Measurements from ENCODE around the gene MAN1A2. TPM values are rescaled to one million over a fixed set of nuclear protein-coding genes. Genes with fewer than 3 reads are reported as not detected.
"Not testable (repeated sequence)": the region's sequence is repeated elsewhere in the genome, so short reads cannot be mapped to it uniquely, and the experiment has no call there.

Gene MAN1A2
- total RNA-seq, 3 donors from 2014 or later: 18.0 to 20.2 (median 18.1) TPM

- ATAC-seq (no peak), DNase-seq (no peak)
- Mint-ChIP-seq H3K4me3 (no peak overlapping the region), H3K27me3 (ENCODE audit: low read depth) (no peaks in the 10 kb centered on the region), H3K4me1 (ENCODE audit: low read depth) (no peaks in the 10 kb centered on the region), H3K36me3 (ENCODE audit: insufficient read depth) (peaks cover 42% of the 10 kb centered on the region), H3K9me3 (no peaks in the 10 kb centered on the region)
Observed at GRCh38 chr1:117466761-117467160, 99.5 kb downstream of the MAN1A2 start.

- no peak for ATAC-seq
- peaks cover 42% of the 10 kb centered on the region for H3K36me3 Mint-ChIP-seq (ENCODE audit: insufficient read depth)
- no peaks in the 10 kb centered on the region for H3K4me1 Mint-ChIP-seq (ENCODE audit: low read depth)
- H3K9me3 Mint-ChIP-seq: no peaks in the 10 kb centered on the region
- no peak for DNase-seq
- no peak overlapping the region for H3K4me3 Mint-ChIP-seq
- no peaks in the 10 kb centered on the region for H3K27me3 Mint-ChIP-seq (ENCODE audit: low read depth)
Observed at GRCh38 chr1:117467336-117467735, 100.1 kb downstream of the MAN1A2 start.

GRCh38 chr1:117473063-117473462 lies 105.8 kb downstream of the MAN1A2 start:
- Mint-ChIP-seq H3K4me1 (ENCODE audit: low read depth) (no peaks in the 10 kb centered on the region), H3K27me3 (ENCODE audit: low read depth) (no peaks in the 10 kb centered on the region), H3K9me3 (peaks cover 11% of the 10 kb centered on the region), H3K36me3 (ENCODE audit: insufficient read depth) (peaks cover 51% of the 10 kb centered on the region), H3K4me3 (no peak overlapping the region)
- DNase-seq (no peak), ATAC-seq (no peak)

- not testable (repeated sequence) for DNase-seq; ATAC-seq; H3K4me1 Mint-ChIP-seq (ENCODE audit: low read depth); H3K4me3 Mint-ChIP-seq; H3K27me3 Mint-ChIP-seq (ENCODE audit: low read depth)
- Mint-ChIP-seq H3K36me3 (ENCODE audit: insufficient read depth) (peaks cover 57% of the 10 kb centered on the region), H3K9me3 (peaks cover 11% of the 10 kb centered on the region)
Observed at GRCh38 chr1:117475495-117475894, 108.2 kb downstream of the MAN1A2 start.

GRCh38 chr1:117479086-117479485 lies 111.8 kb downstream of the MAN1A2 start:
- no peaks in the 10 kb centered on the region for H3K27me3 Mint-ChIP-seq (ENCODE audit: low read depth)
- H3K4me1 Mint-ChIP-seq (ENCODE audit: low read depth): no peaks in the 10 kb centered on the region
- no peak overlapping the region for H3K4me3 Mint-ChIP-seq
- H3K9me3 Mint-ChIP-seq: peaks cover 20% of the 10 kb centered on the region
- ATAC-seq (no peak), DNase-seq (no peak)
- peaks cover 74% of the 10 kb centered on the region for H3K36me3 Mint-ChIP-seq (ENCODE audit: insufficient read depth)

- DNase-seq (no peak), ATAC-seq (no peak)
- H3K27me3 Mint-ChIP-seq (ENCODE audit: low read depth): no peaks in the 10 kb centered on the region
Observed at GRCh38 chr1:117481410-117481809, 114.2 kb downstream of the MAN1A2 start.

GRCh38 chr1:117493906-117494305 lies 126.7 kb downstream of the MAN1A2 start:
- H3K4me1 Mint-ChIP-seq (ENCODE audit: low read depth): no peaks in the 10 kb centered on the region
- no peaks in the 10 kb centered on the region for H3K9me3 Mint-ChIP-seq
- DNase-seq (no peak), ATAC-seq (no peak)
- no peak overlapping the region for H3K4me3 Mint-ChIP-seq
- H3K36me3 Mint-ChIP-seq (ENCODE audit: insufficient read depth): peaks cover 31% of the 10 kb centered on the region
- no peaks in the 10 kb centered on the region for H3K27me3 Mint-ChIP-seq (ENCODE audit: low read depth)

More at GRCh38 chr1:117481410-117481809, 114.2 kb downstream of the MAN1A2 start:
- no peaks in the 10 kb centered on the region for H3K4me1 Mint-ChIP-seq (ENCODE audit: low read depth)
- peaks cover 58% of the 10 kb centered on the region for H3K36me3 Mint-ChIP-seq (ENCODE audit: insufficient read depth)
- no peak overlapping the region for H3K4me3 Mint-ChIP-seq
- H3K9me3 Mint-ChIP-seq: peaks cover 15% of the 10 kb centered on the region

- Mint-ChIP-seq H3K36me3 (ENCODE audit: insufficient read depth) (peaks cover 28% of the 10 kb centered on the region), H3K9me3 (no peaks in the 10 kb centered on the region), H3K4me3 (no peak overlapping the region), H3K27me3 (ENCODE audit: low read depth) (no peaks in the 10 kb centered on the region), H3K4me1 (ENCODE audit: low read depth) (no peaks in the 10 kb centered on the region)
- DNase-seq (no peak), ATAC-seq (no peak)
Observed at GRCh38 chr1:117495068-117495467, 127.8 kb downstream of the MAN1A2 start.

GRCh38 chr1:117499071-117499470 lies 131.8 kb downstream of the MAN1A2 start:
- no peaks in the 10 kb centered on the region for H3K4me1 Mint-ChIP-seq (ENCODE audit: low read depth)
- no peak for DNase-seq
- no peak for ATAC-seq
- H3K9me3 Mint-ChIP-seq: no peaks in the 10 kb centered on the region
- no peaks in the 10 kb centered on the region for H3K27me3 Mint-ChIP-seq (ENCODE audit: low read depth)
- peaks cover 22% of the 10 kb centered on the region for H3K36me3 Mint-ChIP-seq (ENCODE audit: insufficient read depth)
- H3K4me3 Mint-ChIP-seq: no peak overlapping the region

GRCh38 chr1:117500584-117500983 lies 133.3 kb downstream of the MAN1A2 start:
- Mint-ChIP-seq H3K4me1 (ENCODE audit: low read depth) (no peaks in the 10 kb centered on the region), H3K9me3 (no peaks in the 10 kb centered on the region), H3K36me3 (ENCODE audit: insufficient read depth) (peaks cover 30% of the 10 kb centered on the region), H3K27me3 (ENCODE audit: low read depth) (no peaks in the 10 kb centered on the region), H3K4me3 (no peak overlapping the region)
- DNase-seq (no peak), ATAC-seq (no peak)

GRCh38 chr1:117501281-117501680 lies 134.0 kb downstream of the MAN1A2 start:
- ATAC-seq: no peak
- H3K9me3 Mint-ChIP-seq: no peaks in the 10 kb centered on the region
- no peak overlapping the region for H3K4me3 Mint-ChIP-seq
- no peak for DNase-seq
- no peaks in the 10 kb centered on the region for H3K4me1 Mint-ChIP-seq (ENCODE audit: low read depth)
- peaks cover 28% of the 10 kb centered on the region for H3K36me3 Mint-ChIP-seq (ENCODE audit: insufficient read depth)
- H3K27me3 Mint-ChIP-seq (ENCODE audit: low read depth): no peaks in the 10 kb centered on the region

GRCh38 chr1:117511273-117511672 lies 144.0 kb downstream of the MAN1A2 start:
- no peak for ATAC-seq
- Mint-ChIP-seq H3K36me3 (ENCODE audit: insufficient read depth) (peaks cover 17% of the 10 kb centered on the region), H3K4me1 (ENCODE audit: low read depth) (no peaks in the 10 kb centered on the region), H3K27me3 (ENCODE audit: low read depth) (no peaks in the 10 kb centered on the region), H3K4me3 (no peak overlapping the region), H3K9me3 (no peaks in the 10 kb centered on the region)
- DNase-seq: no peak

- DNase-seq (no peak), ATAC-seq (no peak)
Observed at GRCh38 chr1:117512728-117513321, 145.6 kb downstream of the MAN1A2 start.

GRCh38 chr1:117523111-117523510 lies 155.9 kb downstream of the MAN1A2 start:
- Mint-ChIP-seq H3K4me3 (no peak overlapping the region), H3K36me3 (ENCODE audit: insufficient read depth) (peaks cover 10% of the 10 kb centered on the region), H3K27me3 (ENCODE audit: low read depth) (no peaks in the 10 kb centered on the region), H3K9me3 (no peaks in the 10 kb centered on the region), H3K4me1 (ENCODE audit: low read depth) (peaks cover 6% of the 10 kb centered on the region)
- DNase-seq (no peak), ATAC-seq (no peak)

More at GRCh38 chr1:117512728-117513321, 145.6 kb downstream of the MAN1A2 start:
- no peak overlapping the region for H3K4me3 Mint-ChIP-seq
- H3K9me3 Mint-ChIP-seq: no peaks in the 10 kb centered on the region
- no peaks in the 10 kb centered on the region for H3K4me1 Mint-ChIP-seq (ENCODE audit: low read depth)
- no peaks in the 10 kb centered on the region for H3K27me3 Mint-ChIP-seq (ENCODE audit: low read depth)
- peaks cover 20% of the 10 kb centered on the region for H3K36me3 Mint-ChIP-seq (ENCODE audit: insufficient read depth)

GRCh38 chr1:117527074-117527473 lies 159.8 kb downstream of the MAN1A2 start:
- Mint-ChIP-seq H3K9me3 (no peaks in the 10 kb centered on the region), H3K27me3 (ENCODE audit: low read depth) (no peaks in the 10 kb centered on the region), H3K4me3 (no peak overlapping the region), H3K4me1 (ENCODE audit: low read depth) (peaks cover 10% of the 10 kb centered on the region), H3K36me3 (ENCODE audit: insufficient read depth) (peaks cover 14% of the 10 kb centered on the region)
- DNase-seq (no peak), ATAC-seq (no peak)
